Neuronal stem cell (in vitro differentiated cells): ENCODE data around the gene ARAP1.

Source experiments
- DNase-seq: peaks from one replicate; pipeline ENCODE4 v3.0.0-alpha.2; 2013; ENCODE audit warnings: low spot score
- H2AFZ ChIP-seq: one replicate; pipeline ENCODE4 v1.6.1; 2013; ENCODE audit warnings: mild to moderate bottlenecking, low read length, inconsistent platforms
- H2AK5ac ChIP-seq: 2 replicates; pipeline ENCODE4 v1.6.1; 2013; ENCODE audit warnings: low read depth, mild to moderate bottlenecking, inconsistent platforms, low read length, moderate library complexity, mixed read lengths
- H2BK120ac ChIP-seq: 2 replicates; pipeline ENCODE4 v1.6.1; 2013; ENCODE audit warnings: low read depth, mild to moderate bottlenecking, inconsistent platforms, low read length, moderate library complexity, mixed read lengths
- H2BK12ac ChIP-seq: one replicate; pipeline ENCODE4 v1.6.1; 2013; ENCODE audit warnings: low read length, inconsistent platforms
- H2BK15ac ChIP-seq: 2 replicates; pipeline ENCODE4 v1.6.1; 2013; ENCODE audit warnings: mild to moderate bottlenecking, low read length, inconsistent platforms, mixed read lengths
- H2BK5ac ChIP-seq: one replicate; pipeline ENCODE4 v1.6.1; 2013; ENCODE audit warnings: inconsistent platforms, mild to moderate bottlenecking, low read length, moderate library complexity
- H3K14ac ChIP-seq: one replicate; pipeline ENCODE4 v1.6.1; 2013; ENCODE audit warnings: low read length, inconsistent platforms
- H3K18ac ChIP-seq: 2 replicates; pipeline ENCODE4 v1.6.1; 2013; ENCODE audit warnings: low read length, inconsistent platforms
- H3K23ac ChIP-seq: 2 replicates; pipeline ENCODE4 v1.6.1; 2013; ENCODE audit warnings: low read depth, mild to moderate bottlenecking, mixed read lengths, low read length, inconsistent platforms; ENCODE audit not compliant: poor library complexity
- H3K27ac ChIP-seq: replicated peaks from 3 replicates; pipeline ENCODE4 v1.5.1; 2013; ENCODE audit warnings: low read length, inconsistent platforms
- H3K27me3 ChIP-seq, 3 experiments: 2 replicates each; pipeline ENCODE4 v1.6.1; 2013; ENCODE audit warnings: low read length in 3 of 3, mild to moderate bottlenecking in 2 of 3, inconsistent platforms in 1 of 3, low read depth in 1 of 3, mixed read lengths in 1 of 3, moderate library complexity in 1 of 3; ENCODE audit not compliant: control insufficient read depth in 3 of 3, insufficient read depth in 3 of 3
- H3K36me3 ChIP-seq, 2 donors: replicated peaks in 1 of 2; 2 replicates each; pipeline ENCODE4 v1.6.1; 2013; ENCODE audit warnings: low read length in 2 of 2; ENCODE audit not compliant: control insufficient read depth in 2 of 2, insufficient read depth in 2 of 2
- H3K4ac ChIP-seq: 2 replicates; pipeline ENCODE4 v1.6.1; 2013; ENCODE audit warnings: inconsistent platforms, mild to moderate bottlenecking, low read length, moderate library complexity
- H3K4me1 ChIP-seq, 2 donors: 1 replicate in 1 of 2; 2 replicates in 1 of 2; pipeline ENCODE4 v1.6.1; 2013; ENCODE audit warnings: low read length in 2 of 2, low read depth in 1 of 2; ENCODE audit not compliant: control insufficient read depth in 2 of 2, insufficient read depth in 1 of 2
- H3K4me2 ChIP-seq: one replicate; pipeline ENCODE4 v1.6.1; 2013; ENCODE audit warnings: mild to moderate bottlenecking, low read length, inconsistent platforms; ENCODE audit not compliant: insufficient read depth, poor library complexity, severe bottlenecking
- H3K4me3 ChIP-seq, 2 donors: 2 replicates each; pipeline ENCODE4 v1.5.1; 2013; ENCODE audit warnings: low read length in 2 of 2, mild to moderate bottlenecking in 2 of 2, inconsistent platforms in 1 of 2, moderate library complexity in 1 of 2
- H3K79me1 ChIP-seq: one replicate; pipeline ENCODE4 v1.6.1; 2013; ENCODE audit warnings: low read depth, mild to moderate bottlenecking, inconsistent platforms, low read length, moderate library complexity
- H3K9ac ChIP-seq: one replicate; pipeline ENCODE4 v1.6.1; 2013; ENCODE audit warnings: mild to moderate bottlenecking, low read depth, low read length, inconsistent platforms; ENCODE audit not compliant: poor library complexity
- H3K9me3 ChIP-seq, 2 donors: replicated peaks in 1 of 2; 2 replicates each; pipeline versions ENCODE3 to v1.6.1; 2013; ENCODE audit warnings: low read length in 2 of 2, mild to moderate bottlenecking in 2 of 2, inconsistent platforms in 1 of 2, low read depth in 1 of 2, mixed read lengths in 1 of 2, moderate library complexity in 1 of 2; ENCODE audit not compliant: control insufficient read depth in 2 of 2, insufficient read depth in 1 of 2
- H4K8ac ChIP-seq: one replicate; pipeline ENCODE4 v1.6.1; 2013; ENCODE audit warnings: low read depth, mild to moderate bottlenecking, inconsistent platforms, low read length, moderate library complexity
- H4K91ac ChIP-seq: one replicate; pipeline ENCODE4 v1.6.1; 2013; ENCODE audit warnings: low read length, low read depth, mild to moderate bottlenecking, inconsistent platforms; ENCODE audit not compliant: poor library complexity
- WGBS, 2 donors: extraction: QIAGEN DNeasy Blood & Tissue Kit; methylation state at CpG; one replicate each; pipeline ENCODE4 v1.1.7; 2013; ENCODE audit warnings: missing lambda C conversion rate in 2 of 2, mixed read lengths in 1 of 2; ENCODE audit not compliant: insufficient read length in 2 of 2, insufficient replicate concordance in 1 of 2; ENCODE audit errors: extremely low coverage in 2 of 2; 5-methylcytosine and 5-hydroxymethylcytosine counted together

The ARAP1 gene

GRCh38 chr11:72782081-72782920, 30.1 kb upstream of the ARAP1 start:
- WGBS, 2 donors = no CpG with 5 or more reads among the region's 14 CpGs

GRCh38 chr11:72781313-72782080, 29.3 kb upstream of the ARAP1 start:
- H3K27ac ChIP-seq = no peak overlapping the region
- H3K9me3 ChIP-seq = no peaks in the 10 kb centered on the region
- peaks cover 0 to 35% (median 16%) of the 10 kb centered on the region in 3 experiments for H3K27me3 ChIP-seq
- H3K4me2 ChIP-seq = peak overlapping the region; percentile 76
- no peak overlapping the region for H3K14ac ChIP-seq
- peak overlapping the region; percentile 75 for H3K18ac ChIP-seq
- peak overlapping the region; percentile 84 for H2BK5ac ChIP-seq
- H3K23ac ChIP-seq = peak overlapping the region; percentile 52
- H2AFZ ChIP-seq = peak overlapping the region; percentile 81
- no peaks in the 10 kb centered on the region for H3K79me1 ChIP-seq
- no peak overlapping the region for H3K4ac ChIP-seq
- H3K9ac ChIP-seq = peak overlapping the region; percentile 70
- H4K91ac ChIP-seq = no peak overlapping the region
- H2BK15ac ChIP-seq = peak overlapping the region; percentile 70
- DNase-seq = no peak
- H2AK5ac ChIP-seq = peak overlapping the region; percentile 90
- H4K8ac ChIP-seq = no peak overlapping the region
- peak overlapping the region; percentile 38 to 78 for H3K4me3 ChIP-seq
- H3K4me1 ChIP-seq = peaks cover 6 to 13% of the 10 kb centered on the region in 2 donors
- H2BK12ac ChIP-seq = no peak overlapping the region
- no CpG with 5 or more reads among the region's 89 CpGs for WGBS, 2 donors
- H3K36me3 ChIP-seq = no peaks in the 10 kb centered on the region
- H2BK120ac ChIP-seq = no peak overlapping the region

More at GRCh38 chr11:72782081-72782920, 30.1 kb upstream of the ARAP1 start:
- H3K4me3 ChIP-seq = peak overlapping the region; percentile 38 to 70
- H3K18ac ChIP-seq = peak overlapping the region; percentile 65
- H3K23ac ChIP-seq = peak overlapping the region; percentile 5
- H3K27me3 ChIP-seq = peaks cover 0 to 35% (median 16%) of the 10 kb centered on the region in 3 experiments
- no peaks in the 10 kb centered on the region for H3K79me1 ChIP-seq
- no peak overlapping the region for H3K14ac ChIP-seq
- no peak overlapping the region for H2BK12ac ChIP-seq
- no peak overlapping the region for H2AK5ac ChIP-seq
- H3K4me1 ChIP-seq = peaks cover 8 to 16% of the 10 kb centered on the region in 2 donors
- DNase-seq = no peak
- H3K9me3 ChIP-seq = no peaks in the 10 kb centered on the region
- no peak overlapping the region for H4K91ac ChIP-seq
- H2BK120ac ChIP-seq = no peak overlapping the region
- peak overlapping the region; percentile 33 for H2BK5ac ChIP-seq
- H2AFZ ChIP-seq = peak overlapping the region; percentile 81
- H3K4ac ChIP-seq = no peak overlapping the region
- H2BK15ac ChIP-seq = peak overlapping the region; percentile 34
- H3K4me2 ChIP-seq = peak overlapping the region; percentile 76
- H3K36me3 ChIP-seq = no peaks in the 10 kb centered on the region
- H3K27ac ChIP-seq = no peak overlapping the region
- peak overlapping the region; percentile 46 for H3K9ac ChIP-seq
- no peak overlapping the region for H4K8ac ChIP-seq

GRCh38 chr11:72781063-72781312, 28.8 kb upstream of the ARAP1 start:
- Histone ChIP-seq H3K23ac (peak overlapping the region; percentile 52), H3K27ac (no peak overlapping the region), H4K8ac (no peak overlapping the region), H3K4ac (no peak overlapping the region), H2BK120ac (no peak overlapping the region), H3K9ac (peak overlapping the region; percentile 70), H2AFZ (peak overlapping the region; percentile 81), H3K4me1 (peaks cover 6 to 13% of the 10 kb centered on the region in 2 donors), H3K36me3 (no peaks in the 10 kb centered on the region), H2BK5ac (peak overlapping the region; percentile 84), H3K18ac (peak overlapping the region; percentile 75), H3K9me3 (no peaks in the 10 kb centered on the region), H3K14ac (peak overlapping the region; percentile 39), H3K4me3 (peak overlapping the region; percentile 38 to 78), H3K79me1 (no peaks in the 10 kb centered on the region), H2BK12ac (no peak overlapping the region), H3K4me2 (peak overlapping the region; percentile 76), H2AK5ac (peak overlapping the region; percentile 90), H4K91ac (no peak overlapping the region), H2BK15ac (peak overlapping the region; percentile 70), H3K27me3 (peaks cover 0 to 35% (median 16%) of the 10 kb centered on the region in 3 experiments)
- WGBS, 2 donors = no CpG with 5 or more reads among the region's 17 CpGs
- DNase-seq = no peak
